Measurements from ENCODE around the gene DNAH17. TPM values are rescaled to one million over a fixed set of nuclear protein-coding genes. Genes with fewer than 3 reads are reported as not detected.

DNAH17 gene
- total and polyA plus RNA-seq, 2 donors (not counting 3 experiments of a cell fraction or from before 2014, with no cell fraction given), result not detected

DNA sequence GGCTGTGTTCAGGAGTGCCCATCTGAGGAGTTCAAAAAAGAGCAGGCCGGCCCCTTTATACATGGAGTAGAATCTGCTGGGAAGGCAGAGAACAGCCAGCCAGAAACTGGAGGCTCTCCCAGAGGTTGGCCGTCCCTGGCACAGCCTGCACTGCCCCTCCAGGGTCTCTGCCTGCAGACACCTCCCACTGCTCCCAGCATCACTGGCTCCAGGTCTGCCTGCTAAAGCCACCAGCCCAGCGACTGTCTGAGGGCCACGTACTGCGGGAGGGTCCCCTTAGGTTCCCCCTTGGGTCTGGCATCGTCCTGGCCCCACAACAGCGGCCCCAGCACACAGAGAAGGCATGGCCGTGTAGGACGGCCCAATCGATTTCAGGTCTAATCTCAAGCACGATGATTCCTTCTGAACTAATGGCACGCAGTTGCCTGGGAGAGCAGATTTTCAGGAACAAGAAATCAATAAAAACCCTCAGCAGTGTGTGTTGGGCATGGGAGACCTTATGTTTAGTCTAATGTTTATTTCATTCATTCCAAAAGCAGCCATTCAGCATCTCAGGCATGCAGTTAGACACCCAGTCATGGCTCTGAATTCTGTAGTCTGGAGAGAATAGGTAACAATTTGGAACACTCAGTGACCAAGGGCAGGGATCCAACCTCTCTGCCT is 103.1 kb downstream of the DNAH17 start:
- no peak for FAIRE-seq
- no peak overlapping the region for H3K4me3 ChIP-seq (replicated peaks in 1 of 3; ENCODE audit: insufficient read depth in 1 of 3, low read depth in 1 of 3, low read length in 3 of 3)

GRCh38 chr17:78472035-78472905 is 104.9 kb downstream of the DNAH17 start:
- Histone ChIP-seq H3K27ac (ENCODE audit: insufficient read depth, low read depth, low read length) (no peak overlapping the region), H3K4me3 (replicated peaks in 1 of 3; ENCODE audit: insufficient read depth in 1 of 3, low read depth in 1 of 3, low read length in 3 of 3) (no peak overlapping the region), H3K9me3 (replicated peaks; ENCODE audit: control insufficient read depth, insufficient read depth, low read length) (no peaks in the 10 kb centered on the region), H3K27me3 (ENCODE audit: control insufficient read depth in 2 of 2, insufficient read depth in 2 of 2, low read length in 2 of 2) (peaks cover 0 to 5% of the 10 kb centered on the region in 2 experiments), H3K79me2 (ENCODE audit: control insufficient read depth, insufficient read depth, low read length) (no peaks in the 10 kb centered on the region), H3K4me2 (ENCODE audit: insufficient read depth, low read length) (no peak overlapping the region), H3K36me3 (ENCODE audit: control insufficient read depth in 2 of 2, extremely low read depth in 1 of 2, insufficient read depth in 2 of 2, low read length in 2 of 2) (no peaks in the 10 kb centered on the region), H4K20me1 (replicated peaks; ENCODE audit: control insufficient read depth, extremely low read depth, insufficient read depth, low read length) (no peaks in the 10 kb centered on the region), H3K4me1 (ENCODE audit: control insufficient read depth, extremely low read depth, insufficient read depth, low read length) (no peaks in the 10 kb centered on the region), H3K9me1 (replicated peaks; ENCODE audit: control insufficient read depth, extremely low read depth, insufficient read depth, low read length) (no peaks in the 10 kb centered on the region), H3K9ac (replicated peaks; ENCODE audit: extremely low read depth, insufficient read depth, low read length) (no peak overlapping the region), H2AFZ (ENCODE audit: low read depth, low read length) (no peak overlapping the region)
- DNase-seq (ENCODE audit: low read depth, low spot score), result no peak
- no TSS peak for BruUV-seq (replicated peaks)
- intact Hi-C loops (cut with micrococcal nuclease) (no loop called here), dilution Hi-C loops (cut with MboI; ENCODE audit: extremely low pct_ligation_motif_present, low sequenced_read_pairs) (no loop called here)
- ChIA-PET POLR2A (no interaction called here), CTCF (no interaction called here)
- no peak for FAIRE-seq
- no peak for TF ChIP-seq POLR2A (IDR thresholded peaks at IDR 0.05; ENCODE audit: low read depth, low read length)
- no peak for TF ChIP-seq EZH2 (IDR thresholded peaks at IDR 0.05; ENCODE audit: borderline replicate concordance, low read depth, low read length, severe bottlenecking)
- no peak for TF ChIP-seq JUN (IDR thresholded peaks at IDR 0.05; ENCODE audit: borderline replicate concordance, insufficient read depth, insufficient read length, low read depth)
- no peak for TF ChIP-seq MYC (IDR thresholded peaks at IDR 0.05; ENCODE audit: low read depth, low read length)
- TF ChIP-seq MAX (IDR thresholded peaks at IDR 0.05; ENCODE audit: insufficient read depth, insufficient read length), result no peak
- no peak for TF ChIP-seq FOS (IDR thresholded peaks at IDR 0.05; ENCODE audit: borderline replicate concordance, insufficient read depth, low read length)
- no peak for TF ChIP-seq POLR2AphosphoS5 (IDR thresholded peaks at IDR 0.05; ENCODE audit: insufficient read depth, low read depth, low read length)
- no peak for TF ChIP-seq CTCF (IDR thresholded peaks at IDR 0.05; ENCODE audit: extremely low read depth in 1 of 2, insufficient read depth in 1 of 2, low read depth in 1 of 2, low read length in 2 of 2)
- TF ChIP-seq GATA2 (IDR thresholded peaks at IDR 0.05; ENCODE audit: insufficient read depth, insufficient read length, low read depth, low read length), result no peak

More for the DNA sequence above, 103.1 kb downstream of the DNAH17 start:
- ChIA-PET CTCF (interaction anchor here (1.1 kb wide), 1 partner anchor 23 kb away, joined by 3 read pairs; no protein-coding TSS in a partner anchor), POLR2A (no interaction called here)
- intact Hi-C loops (cut with micrococcal nuclease), result no loop called here
- H3K9ac ChIP-seq (replicated peaks; ENCODE audit: extremely low read depth, insufficient read depth, low read length), result no peak overlapping the region
- TF ChIP-seq JUN (IDR thresholded peaks at IDR 0.05; ENCODE audit: borderline replicate concordance, insufficient read depth, insufficient read length, low read depth), result no peak
- no peak for TF ChIP-seq EZH2 (IDR thresholded peaks at IDR 0.05; ENCODE audit: borderline replicate concordance, low read depth, low read length, severe bottlenecking)
- TF ChIP-seq POLR2A (IDR thresholded peaks at IDR 0.05; ENCODE audit: low read depth, low read length), result no peak
- DNase-seq (ENCODE audit: low read depth, low spot score), result no peak
- H3K27me3 ChIP-seq (ENCODE audit: control insufficient read depth in 2 of 2, insufficient read depth in 2 of 2, low read length in 2 of 2), result peaks cover 0 to 5% of the 10 kb centered on the region in 2 experiments
- H3K27ac ChIP-seq (ENCODE audit: insufficient read depth, low read depth, low read length), result no peak overlapping the region
- no peaks in the 10 kb centered on the region for H3K36me3 ChIP-seq (ENCODE audit: control insufficient read depth in 2 of 2, extremely low read depth in 1 of 2, insufficient read depth in 2 of 2, low read length in 2 of 2)
- H3K9me1 ChIP-seq (replicated peaks; ENCODE audit: control insufficient read depth, extremely low read depth, insufficient read depth, low read length), result no peaks in the 10 kb centered on the region
- H3K4me2 ChIP-seq (ENCODE audit: insufficient read depth, low read length), result no peak overlapping the region
- dilution Hi-C loops (cut with MboI; ENCODE audit: extremely low pct_ligation_motif_present, low sequenced_read_pairs), result no loop called here
- no peaks in the 10 kb centered on the region for H4K20me1 ChIP-seq (replicated peaks; ENCODE audit: control insufficient read depth, extremely low read depth, insufficient read depth, low read length)
- no peaks in the 10 kb centered on the region for H3K4me1 ChIP-seq (ENCODE audit: control insufficient read depth, extremely low read depth, insufficient read depth, low read length)
- H2AFZ ChIP-seq (ENCODE audit: low read depth, low read length), result no peak overlapping the region
- BruUV-seq (replicated peaks), result no TSS peak
- H3K9me3 ChIP-seq (replicated peaks; ENCODE audit: control insufficient read depth, insufficient read depth, low read length), result no peaks in the 10 kb centered on the region
- no peaks in the 10 kb centered on the region for H3K79me2 ChIP-seq (ENCODE audit: control insufficient read depth, insufficient read depth, low read length)

Data from endothelial cell of umbilical vein (primary cell).